MM.1S (cell line): ENCODE results near the gene BCAS3.

Experiments
- DNase-seq: peaks from one replicate; pipeline ENCODE4 v3.0.0-alpha.2; 2015
- H2AFZ ChIP-seq: fragments of 300-600 bp; sonication (generic); 2 replicates; pipeline ENCODE4 v1.6.0; 2016; ENCODE audit warnings: antibody characterized with exemption, low read length
- H3F3A ChIP-seq: fragments of 300-600 bp; sonication (generic); 2 replicates; pipeline ENCODE4 v1.6.1; 2016; ENCODE audit warnings: mild to moderate bottlenecking, antibody characterized with exemption, low read length, moderate library complexity, mixed read lengths; ENCODE audit not compliant: insufficient read depth
- H3K27ac ChIP-seq: fragments of 300-600 bp; sonication (generic); 2 replicates; pipeline ENCODE4 v1.5.1; 2016; ENCODE audit warnings: mild to moderate bottlenecking, low read length
- H3K27me3 ChIP-seq: fragments of 300-600 bp; sonication (generic); replicated peaks from 2 replicates; pipeline ENCODE4 v1.6.0; 2016; ENCODE audit warnings: low read length; ENCODE audit not compliant: insufficient read depth
- H3K36me3 ChIP-seq: fragments of 300-600 bp; sonication (generic); replicated peaks from 2 replicates; pipeline ENCODE4 v1.6.1; 2016; ENCODE audit warnings: mild to moderate bottlenecking, low read length, mixed read lengths; ENCODE audit not compliant: insufficient read depth
- H3K4me1 ChIP-seq: fragments of 300-600 bp; sonication (generic); 2 replicates; pipeline ENCODE4 v1.6.1; 2016; ENCODE audit warnings: low read length, mixed read lengths
- H3K4me2 ChIP-seq: fragments of 300-600 bp; sonication (generic); 2 replicates; pipeline ENCODE4 v1.6.0; 2016; ENCODE audit warnings: low read depth, low read length
- H3K4me3 ChIP-seq: fragments of 300-600 bp; sonication (generic); 2 replicates; pipeline ENCODE4 v1.5.1; 2016; ENCODE audit warnings: low read length, mixed read lengths
- H3K79me2 ChIP-seq: fragments of 300-600 bp; sonication (generic); 2 replicates; pipeline ENCODE4 v1.6.1; 2016; ENCODE audit warnings: mixed run types, low read length, mixed read lengths
- H3K9ac ChIP-seq: fragments of 300-600 bp; sonication (generic); 2 replicates; pipeline ENCODE4 v1.6.1; 2016; ENCODE audit warnings: low read length, mixed read lengths
- H3K9me2 ChIP-seq: fragments of 300-600 bp; sonication (generic); replicated peaks from 2 replicates; pipeline ENCODE4 v1.6.1; 2016; ENCODE audit warnings: mild to moderate bottlenecking, low read length, mixed read lengths; ENCODE audit not compliant: insufficient read depth
- H3K9me3 ChIP-seq: fragments of 300-600 bp; sonication (generic); replicated peaks from 2 replicates; pipeline ENCODE4 v1.6.1; 2016; ENCODE audit warnings: mild to moderate bottlenecking, low read length, mixed read lengths; ENCODE audit not compliant: insufficient read depth
- H4K20me1 ChIP-seq: fragments of 300-600 bp; sonication (generic); 2 replicates; pipeline ENCODE4 v1.6.1; 2016; ENCODE audit warnings: mild to moderate bottlenecking, low read length, moderate library complexity, mixed read lengths; ENCODE audit not compliant: insufficient read depth
- EZH2 ChIP-seq: fragments of 300-600 bp; sonication (generic); optimal IDR thresholded peaks from 2 replicates; pipeline ENCODE3; 2017; ENCODE audit warnings: low read depth, mild to moderate bottlenecking, antibody characterized with exemption, low read length, mixed read lengths
- EZH2phosphoT487 ChIP-seq: fragments of 300-600 bp; sonication (generic); IDR thresholded peaks from 2 replicates; pipeline ENCODE4 v1.6.1; 2018; ENCODE audit warnings: antibody characterized with exemption, low read length
- TF ChIP-seq, protein P1 (sequence below): fragments of 300-600 bp; sonication (generic); IDR thresholded peaks from 2 replicates; pipeline ENCODE4 v1.5.1; 2016; ENCODE audit warnings: antibody characterized with exemption, low read length, mixed read lengths

The BCAS3 gene

DNA sequence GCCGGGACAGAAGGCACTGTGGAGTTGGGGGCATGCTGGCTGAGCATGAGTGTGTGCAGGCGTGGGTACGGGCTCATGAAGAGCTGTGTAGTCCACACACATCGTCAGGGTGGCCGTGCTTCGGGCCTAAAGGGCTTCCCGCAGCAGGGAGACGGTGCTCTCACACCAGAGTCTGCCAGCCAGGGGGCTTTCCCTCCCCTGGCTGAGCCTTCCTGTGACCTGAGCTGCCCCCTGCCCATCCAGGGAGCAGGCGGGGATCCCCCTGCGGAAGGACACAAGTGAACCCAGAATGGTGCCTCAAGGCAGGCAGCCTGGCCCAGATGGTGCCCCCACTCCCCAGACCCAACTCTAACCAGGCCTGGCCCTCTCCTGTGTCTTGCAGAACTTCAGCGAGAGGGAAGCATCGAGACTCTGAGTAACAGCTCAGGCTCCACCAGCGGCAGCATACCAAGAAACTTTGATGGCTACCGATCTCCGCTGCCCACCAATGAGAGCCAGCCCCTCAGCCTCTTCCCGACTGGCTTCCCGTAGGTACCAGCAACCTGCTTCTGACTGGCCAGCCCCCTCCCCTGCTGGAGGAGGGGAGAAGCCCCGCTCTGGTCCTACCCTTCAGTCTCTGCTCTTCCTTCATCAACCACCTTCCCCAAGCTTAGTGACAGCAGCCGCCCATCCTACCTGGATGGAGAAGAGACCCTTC, 714.1 kb downstream of the BCAS3 start:
- Histone ChIP-seq H3K27ac (no peak overlapping the region), H3K36me3 (no peaks in the 10 kb centered on the region), H3K79me2 (no peaks in the 10 kb centered on the region), H3K9me3 (no peaks in the 10 kb centered on the region), H2AFZ (no peak overlapping the region), H3K4me3 (no peak overlapping the region), H3F3A (peaks cover 8% of the 10 kb centered on the region; the same call in 1 of the 2 replicates), H3K4me1 (peaks cover 10% of the 10 kb centered on the region), H3K9ac (no peak overlapping the region), H3K4me2 (no peak overlapping the region), H3K27me3 (no peaks in the 10 kb centered on the region), H4K20me1 (no peaks in the 10 kb centered on the region), H3K9me2 (no peaks in the 10 kb centered on the region)
- DNase-seq: no peak
- TF ChIP-seq EZH2phosphoT487 (no peak), EZH2 (no peak)
- TF ChIP-seq, protein P1, sequence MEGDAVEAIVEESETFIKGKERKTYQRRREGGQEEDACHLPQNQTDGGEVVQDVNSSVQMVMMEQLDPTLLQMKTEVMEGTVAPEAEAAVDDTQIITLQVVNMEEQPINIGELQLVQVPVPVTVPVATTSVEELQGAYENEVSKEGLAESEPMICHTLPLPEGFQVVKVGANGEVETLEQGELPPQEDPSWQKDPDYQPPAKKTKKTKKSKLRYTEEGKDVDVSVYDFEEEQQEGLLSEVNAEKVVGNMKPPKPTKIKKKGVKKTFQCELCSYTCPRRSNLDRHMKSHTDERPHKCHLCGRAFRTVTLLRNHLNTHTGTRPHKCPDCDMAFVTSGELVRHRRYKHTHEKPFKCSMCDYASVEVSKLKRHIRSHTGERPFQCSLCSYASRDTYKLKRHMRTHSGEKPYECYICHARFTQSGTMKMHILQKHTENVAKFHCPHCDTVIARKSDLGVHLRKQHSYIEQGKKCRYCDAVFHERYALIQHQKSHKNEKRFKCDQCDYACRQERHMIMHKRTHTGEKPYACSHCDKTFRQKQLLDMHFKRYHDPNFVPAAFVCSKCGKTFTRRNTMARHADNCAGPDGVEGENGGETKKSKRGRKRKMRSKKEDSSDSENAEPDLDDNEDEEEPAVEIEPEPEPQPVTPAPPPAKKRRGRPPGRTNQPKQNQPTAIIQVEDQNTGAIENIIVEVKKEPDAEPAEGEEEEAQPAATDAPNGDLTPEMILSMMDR: no peak

DNA sequence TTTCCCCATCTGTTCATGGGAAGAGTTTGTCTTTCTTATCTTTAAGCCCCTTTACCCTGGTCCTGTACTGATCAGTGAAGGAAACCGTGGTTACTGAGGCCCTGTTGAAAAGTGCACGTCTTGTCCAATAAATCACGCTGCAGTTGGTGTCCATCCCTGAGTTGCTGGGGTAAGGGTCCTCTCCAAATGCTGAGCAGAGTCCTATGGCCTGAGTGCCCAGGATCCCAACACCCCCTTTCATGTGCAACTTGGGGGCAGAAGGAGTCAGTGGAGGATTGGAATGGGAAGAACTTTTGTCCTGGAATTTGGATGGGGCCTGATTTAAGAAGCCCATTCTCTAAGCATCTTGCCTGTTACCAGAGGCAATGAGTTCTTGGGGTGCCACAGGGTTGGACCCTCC, 715.0 kb downstream of the BCAS3 start:
- no peak overlapping the region for H3K9ac ChIP-seq
- H3K9me3 ChIP-seq: no peaks in the 10 kb centered on the region
- peaks cover under 1% of the 10 kb centered on the region; the same call in 1 of the 2 replicates for H3K27me3 ChIP-seq
- H2AFZ ChIP-seq: no peak overlapping the region
- peaks cover 10% of the 10 kb centered on the region for H3K4me1 ChIP-seq
- no peaks in the 10 kb centered on the region for H3K36me3 ChIP-seq
- H3K27ac ChIP-seq: no peak overlapping the region
- no peaks in the 10 kb centered on the region for H3K9me2 ChIP-seq
- no peaks in the 10 kb centered on the region for H3K79me2 ChIP-seq
- H3K4me3 ChIP-seq: no peak overlapping the region
- peaks cover 8% of the 10 kb centered on the region; the same call in 1 of the 2 replicates for H3F3A ChIP-seq
- no peak for DNase-seq
- no peak for TF ChIP-seq EZH2phosphoT487
- TF ChIP-seq EZH2: no peak
- TF ChIP-seq, protein P1: no peak
- H4K20me1 ChIP-seq: no peaks in the 10 kb centered on the region
- H3K4me2 ChIP-seq: no peak overlapping the region

DNA sequence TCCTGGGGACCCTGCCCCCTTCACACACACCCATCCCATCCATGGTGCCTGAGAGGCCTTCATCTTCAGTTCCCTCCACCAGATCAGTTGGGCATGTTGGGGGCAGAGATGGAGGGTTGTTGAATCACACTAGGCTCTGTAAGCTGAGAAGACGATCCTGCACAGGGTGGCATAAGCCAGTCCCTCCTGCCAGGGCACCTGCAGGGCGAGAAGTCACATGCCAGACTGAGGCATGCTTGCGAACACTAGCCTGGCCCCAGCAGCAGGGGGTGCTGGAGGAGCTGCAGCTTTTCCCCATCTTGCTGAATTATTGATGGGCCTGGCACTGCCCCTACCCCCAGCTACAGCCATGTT, 715.9 kb downstream of the BCAS3 start:
- Histone ChIP-seq H3K4me1 (peaks cover 10% of the 10 kb centered on the region), H3K4me3 (no peak overlapping the region), H3K27ac (no peak overlapping the region), H3K9ac (no peak overlapping the region), H3K36me3 (no peaks in the 10 kb centered on the region), H2AFZ (no peak overlapping the region), H3K9me2 (no peaks in the 10 kb centered on the region), H3K27me3 (peaks cover 9% of the 10 kb centered on the region), H4K20me1 (no peaks in the 10 kb centered on the region), H3K4me2 (no peak overlapping the region), H3K9me3 (no peaks in the 10 kb centered on the region), H3F3A (peaks cover 8% of the 10 kb centered on the region; the same call in 1 of the 2 replicates), H3K79me2 (no peaks in the 10 kb centered on the region)
- TF ChIP-seq EZH2: no peak
- TF ChIP-seq, protein P1: peak; percentile 25
- DNase-seq: no peak
